Type B pancreatic cell (in vitro differentiated cells): Measurements from ENCODE around the gene PRDM8. TPM values are rescaled to one million over a fixed set of nuclear protein-coding genes. Genes with fewer than 3 reads are reported as not detected.

ENCODE experiments used
- DNase-seq: peaks from one replicate; pipeline ENCODE4 v3.0.0; 2021; ENCODE audit warnings: mixed read lengths; ENCODE audit not compliant: unreplicated experiment; ENCODE audit errors: extremely low spot score
- H3K27ac Mint-ChIP-seq: 2 replicates; pipeline ENCODE4 v1.8.0; 2021; ENCODE audit warnings: mild to moderate bottlenecking, mixed read lengths
- H3K27me3 Mint-ChIP-seq: 2 replicates; pipeline ENCODE4 v1.8.0; 2021; ENCODE audit warnings: mixed read lengths
- H3K36me3 Mint-ChIP-seq: 2 replicates; pipeline ENCODE4 v1.8.0; 2021; ENCODE audit warnings: mixed read lengths
- H3K4me1 Mint-ChIP-seq: one replicate; pipeline ENCODE4 v1.8.0; 2021; ENCODE audit warnings: mixed read lengths; ENCODE audit not compliant: unreplicated experiment
- H3K4me3 Mint-ChIP-seq: 2 replicates; pipeline ENCODE4 v1.8.0; 2021; ENCODE audit warnings: mild to moderate bottlenecking, mixed read lengths
- H3K9me3 Mint-ChIP-seq: 2 replicates; pipeline ENCODE4 v1.8.0; 2021; ENCODE audit warnings: mixed read lengths
- CTCF ChIP-seq: fragments of 200-600 bp; sonication (generic); conservative IDR thresholded peaks from 2 replicates; pipeline ENCODE4 v1.5.0; 2021; ENCODE audit warnings: antibody characterized with exemption, mild to moderate bottlenecking
- total RNA-seq: library from RNA; stranded (reverse); gene quantifications from 2 replicates; pipeline ENCODE4 v1.2.1, GENCODE V29; 2021; ENCODE audit warnings: low replicate concordance

The PRDM8 gene
- total RNA-seq, 1 donor from 2014 or later, result 6.2 TPM

- Mint-ChIP-seq H3K36me3 (no peaks in the 10 kb centered on the region), H3K9me3 (peaks cover 7% of the 10 kb centered on the region), H3K4me1 (peaks cover 3% of the 10 kb centered on the region), H3K27ac (no peak overlapping the region), H3K27me3 (peaks cover 53% of the 10 kb centered on the region), H3K4me3 (no peak overlapping the region)
- no peak for DNase-seq
- TF ChIP-seq CTCF, result no peak
Measured at GRCh38 chr4:80178964-80179363, 18.3 kb upstream of the PRDM8 start.

GRCh38 chr4:80179637-80180161 lies 17.6 kb upstream of the PRDM8 start:
- peaks cover 55% of the 10 kb centered on the region for H3K27me3 Mint-ChIP-seq
- DNase-seq, result no peak
- H3K36me3 Mint-ChIP-seq, result no peaks in the 10 kb centered on the region
- TF ChIP-seq CTCF, result no peak
- no peak overlapping the region for H3K27ac Mint-ChIP-seq
- no peak overlapping the region for H3K4me3 Mint-ChIP-seq
- peaks cover 7% of the 10 kb centered on the region for H3K9me3 Mint-ChIP-seq
- H3K4me1 Mint-ChIP-seq, result peaks cover 8% of the 10 kb centered on the region

- no peak for DNase-seq
- H3K9me3 Mint-ChIP-seq, result peaks cover 7% of the 10 kb centered on the region
- no peak for TF ChIP-seq CTCF
- no peak overlapping the region for H3K27ac Mint-ChIP-seq
- H3K4me3 Mint-ChIP-seq, result no peak overlapping the region
- H3K27me3 Mint-ChIP-seq, result peaks cover 65% of the 10 kb centered on the region
- H3K36me3 Mint-ChIP-seq, result no peaks in the 10 kb centered on the region
- H3K4me1 Mint-ChIP-seq, result peaks cover 18% of the 10 kb centered on the region
Measured at GRCh38 chr4:80180743-80181142, 16.6 kb upstream of the PRDM8 start.

- Mint-ChIP-seq H3K27ac (no peak overlapping the region), H3K9me3 (peaks cover 7% of the 10 kb centered on the region), H3K36me3 (no peaks in the 10 kb centered on the region), H3K27me3 (peaks cover 77% of the 10 kb centered on the region), H3K4me1 (peaks cover 27% of the 10 kb centered on the region), H3K4me3 (peak overlapping the region; percentile 55)
- no peak for DNase-seq
- TF ChIP-seq CTCF, result no peak
Measured at GRCh38 chr4:80182237-80182866, 15.0 kb upstream of the PRDM8 start.

GRCh38 chr4:80183250-80184052 lies 13.9 kb upstream of the PRDM8 start:
- Mint-ChIP-seq H3K9me3 (peaks cover 7% of the 10 kb centered on the region), H3K27ac (no peak overlapping the region), H3K27me3 (peaks cover 88% of the 10 kb centered on the region), H3K4me3 (peak overlapping the region; percentile 91), H3K4me1 (peaks cover 27% of the 10 kb centered on the region), H3K36me3 (no peaks in the 10 kb centered on the region)
- TF ChIP-seq CTCF, result no peak
- no peak for DNase-seq
